Measurements from ENCODE around the gene ANKRD6. TPM values are rescaled to one million over a fixed set of nuclear protein-coding genes. Genes with fewer than 3 reads are reported as not detected.
"Not testable (repeated sequence)": the region's sequence is repeated elsewhere in the genome, so short reads cannot be mapped to it uniquely, and the experiment has no call there.

ANKRD6 gene
- 1 to 10 TPM; 3.9 to 4.7 TPM for total RNA-seq

DNA sequence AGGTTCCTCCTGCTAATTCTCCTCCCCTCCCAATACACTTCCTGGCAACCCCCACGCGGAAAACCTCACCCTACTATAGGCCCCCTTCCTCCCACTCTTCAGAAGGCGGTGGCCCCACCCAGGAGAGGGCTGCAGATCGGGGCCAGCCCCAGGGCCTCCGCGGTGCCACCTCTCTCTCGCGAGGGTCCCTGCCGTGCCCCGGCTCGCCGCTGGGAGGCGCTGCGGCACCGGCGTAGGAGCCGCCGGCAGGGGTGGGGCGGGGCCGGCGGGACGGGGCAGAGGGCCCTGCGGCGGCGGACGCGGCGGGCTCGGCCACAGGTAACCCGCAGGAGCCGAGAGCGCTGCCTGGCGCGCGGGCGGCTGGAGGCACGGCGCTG, at the start of gene ANKRD6:
Gene ANKRD6 (plus strand): TSS at position 278 of the 377 bp plus-strand sequence. CDS start 133,825 bp downstream, outside the sequence.
- CTCF ChIA-PET: interaction anchor here (0.7 to 2.6 kb wide), 12 partner anchors 11 to 206 kb away, joined by 3 to 16 read pairs (median 3); partner anchors contain the start of gene LYRM2
- POLR2A ChIA-PET: no interaction called here

DNA sequence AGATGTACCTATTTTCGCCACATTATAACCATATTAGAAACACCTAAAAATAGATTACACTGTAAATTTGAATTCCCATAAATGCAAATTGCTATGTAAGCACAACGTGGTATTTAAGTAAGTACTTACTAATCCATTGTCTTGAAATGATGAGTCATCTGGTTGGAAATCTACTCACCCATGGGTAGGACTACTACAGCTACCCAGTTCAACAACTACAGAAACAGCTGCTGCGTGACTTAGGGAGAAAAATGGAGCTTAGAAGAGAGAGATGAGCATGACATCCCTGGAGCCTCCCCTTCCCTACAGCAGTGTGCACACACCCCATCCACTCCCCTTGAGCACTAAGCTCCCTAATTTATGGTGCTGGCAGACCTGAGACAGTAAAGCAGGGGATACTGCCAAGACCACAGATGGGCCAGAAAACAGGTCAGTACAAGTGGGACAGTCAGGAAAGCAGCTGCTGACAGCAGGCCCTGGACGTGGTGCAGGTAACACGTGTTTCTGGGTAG, 47.7 kb upstream of the ANKRD6 start:
- POLR2A ChIA-PET: interaction anchor here (1.1 kb wide), 1 partner anchor 27 kb away, joined by 3 read pairs; no protein-coding TSS in a partner anchor
- CTCF ChIA-PET: no interaction called here

DNA sequence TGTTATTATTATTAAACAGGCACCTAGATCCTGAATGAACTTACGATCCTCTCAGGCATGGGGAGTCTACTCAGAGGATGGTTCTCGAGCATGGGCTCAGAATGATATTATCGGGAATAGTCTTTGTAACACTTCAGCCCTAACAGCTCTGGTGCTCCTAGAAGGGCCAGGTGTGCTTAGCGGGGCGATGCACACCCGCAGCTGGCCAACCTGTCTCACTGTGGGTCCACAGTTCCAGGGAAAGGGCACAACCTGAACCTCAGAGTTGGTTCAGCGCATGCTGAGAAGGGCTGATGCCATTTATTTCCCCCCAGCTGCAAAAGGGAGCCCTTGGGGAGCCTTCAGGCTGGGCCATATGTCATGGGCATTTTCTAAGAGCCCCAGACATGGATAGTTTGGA, 47.1 kb upstream of the ANKRD6 start:
- POLR2A ChIA-PET: interaction anchor here (1.1 kb wide), 1 partner anchor 27 kb away, joined by 3 read pairs; no protein-coding TSS in a partner anchor
- CTCF ChIA-PET: no interaction called here

DNA sequence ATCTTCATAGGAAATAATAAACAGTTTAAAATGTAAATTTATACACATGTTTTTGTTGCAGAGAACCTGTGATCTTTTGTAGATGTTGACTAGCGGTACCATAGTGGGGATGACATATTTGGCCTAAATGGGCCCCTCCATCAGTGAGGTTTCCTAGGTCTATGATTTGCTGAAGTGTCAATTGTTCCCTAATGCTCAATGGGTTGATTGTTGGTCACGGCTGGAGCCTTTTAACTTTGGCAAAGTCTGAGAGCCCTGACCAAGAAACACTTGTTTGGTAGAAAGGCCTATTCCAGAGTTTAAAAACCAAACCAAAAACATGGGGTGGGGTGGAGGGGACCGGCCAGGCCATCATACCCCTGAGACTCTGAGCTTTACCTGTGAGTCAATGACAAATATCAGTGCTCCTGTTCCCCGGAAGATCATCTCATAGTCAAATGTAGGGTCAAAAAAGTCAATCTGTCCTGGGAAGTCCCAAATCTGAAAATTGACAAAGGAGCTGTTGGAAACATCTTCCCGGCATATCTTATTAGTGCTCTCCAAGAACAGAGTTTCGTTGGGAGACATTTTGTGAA, 45.9 kb upstream of the ANKRD6 start:
- ChIA-PET CTCF (interaction anchor here (1.1 kb wide), 1 partner anchor 15 kb away, joined by 3 read pairs; no protein-coding TSS in a partner anchor), POLR2A (no interaction called here)

DNA sequence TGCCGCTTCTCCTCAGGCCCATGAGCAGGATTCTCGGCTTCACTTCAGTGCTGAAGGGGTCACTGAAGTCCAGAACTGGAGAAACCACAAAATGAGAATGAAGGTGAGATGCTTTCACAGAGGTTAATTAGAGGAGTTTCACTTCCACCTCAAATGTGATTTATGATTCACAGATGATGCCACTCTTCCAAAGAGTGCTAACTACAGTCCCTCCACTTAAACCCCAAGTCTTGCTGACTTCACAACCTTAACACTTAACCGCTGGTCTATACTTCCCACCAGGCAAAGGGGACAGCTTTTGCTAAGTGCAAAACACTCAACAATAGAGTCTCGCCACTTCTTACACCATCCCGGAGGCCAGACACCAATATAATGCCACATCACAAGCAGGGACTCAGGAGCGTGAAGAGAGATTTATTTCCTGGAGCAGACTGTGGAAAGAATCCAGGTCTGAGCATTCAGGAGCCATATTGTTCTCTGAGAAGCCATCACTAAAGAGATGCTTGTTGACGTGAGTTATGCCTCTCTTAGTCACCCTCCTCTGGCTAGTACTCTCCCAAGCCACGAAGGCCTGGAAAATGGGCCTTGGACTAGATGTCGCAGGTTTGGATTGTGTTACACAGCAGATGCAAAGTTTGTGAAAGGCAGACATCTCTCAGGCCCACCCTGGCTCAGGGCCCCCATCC, 45.3 kb upstream of the ANKRD6 start:
- ChIA-PET POLR2A (no interaction called here), CTCF (interaction anchor here (1.1 kb wide), 1 partner anchor 16 kb away, joined by 3 read pairs; no protein-coding TSS in a partner anchor)

DNA sequence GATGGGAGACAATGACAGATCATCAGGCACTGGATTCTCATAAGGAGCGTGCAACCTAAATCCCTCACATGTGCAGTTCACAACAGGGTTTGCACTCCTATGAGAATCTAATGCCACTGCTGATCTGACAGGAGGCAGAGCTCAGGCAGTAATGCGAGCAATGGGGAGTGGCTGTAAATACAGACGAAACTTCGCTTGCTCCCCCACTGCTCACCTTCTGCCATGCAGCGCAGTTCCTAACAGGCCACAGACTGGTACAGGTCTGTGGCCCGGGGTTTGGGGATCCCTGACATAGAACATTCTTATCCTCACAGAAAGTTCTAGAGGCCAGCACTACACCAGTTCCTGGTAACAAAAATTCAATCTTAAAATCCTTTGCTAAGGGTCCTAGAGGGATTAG, 44.1 kb upstream of the ANKRD6 start:
- POLR2A ChIA-PET: no interaction called here
- CTCF ChIA-PET: interaction anchor here (0.7 kb wide), 1 partner anchor 123 kb away, joined by 3 read pairs; no protein-coding TSS in a partner anchor

DNA sequence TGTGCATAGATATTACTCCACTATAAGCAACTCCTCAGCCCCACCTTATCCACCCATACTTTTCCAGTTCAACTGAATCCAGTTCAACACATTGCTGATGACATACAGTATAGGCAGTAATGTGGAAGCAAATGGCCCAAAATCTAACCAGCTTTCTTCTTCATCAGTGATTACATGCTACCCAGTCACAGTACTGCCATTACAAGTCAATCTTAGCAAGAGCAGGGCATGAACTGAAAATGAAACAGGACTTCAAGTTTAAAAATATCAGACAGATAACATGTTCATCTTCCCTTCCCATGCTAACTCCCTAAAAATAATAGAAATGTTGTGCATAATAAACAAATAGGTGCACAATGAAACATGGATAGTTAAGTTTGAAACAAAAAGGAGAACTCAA, 40.1 kb upstream of the ANKRD6 start:
- CTCF ChIA-PET: no interaction called here
- POLR2A ChIA-PET: no interaction called here

DNA sequence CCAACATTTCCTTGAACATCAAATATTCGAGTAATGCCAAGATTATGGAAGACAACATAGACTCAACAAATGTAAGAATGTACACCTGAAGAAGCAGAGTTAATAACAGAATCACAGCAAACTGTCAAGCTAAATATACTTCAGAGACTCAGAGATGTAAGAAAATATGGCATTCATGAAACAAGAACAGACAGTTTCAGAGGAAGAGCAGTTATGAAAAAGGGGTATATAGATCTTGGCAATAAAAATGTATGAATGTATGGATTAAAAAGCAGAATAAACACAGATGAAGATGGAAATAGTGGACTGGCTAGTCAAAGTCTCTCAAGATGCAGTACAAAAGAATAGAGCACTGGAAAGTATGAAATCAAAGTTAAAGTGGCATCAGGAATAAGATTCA, 39.3 kb upstream of the ANKRD6 start:
- ChIA-PET CTCF (no interaction called here), POLR2A (no interaction called here)

DNA sequence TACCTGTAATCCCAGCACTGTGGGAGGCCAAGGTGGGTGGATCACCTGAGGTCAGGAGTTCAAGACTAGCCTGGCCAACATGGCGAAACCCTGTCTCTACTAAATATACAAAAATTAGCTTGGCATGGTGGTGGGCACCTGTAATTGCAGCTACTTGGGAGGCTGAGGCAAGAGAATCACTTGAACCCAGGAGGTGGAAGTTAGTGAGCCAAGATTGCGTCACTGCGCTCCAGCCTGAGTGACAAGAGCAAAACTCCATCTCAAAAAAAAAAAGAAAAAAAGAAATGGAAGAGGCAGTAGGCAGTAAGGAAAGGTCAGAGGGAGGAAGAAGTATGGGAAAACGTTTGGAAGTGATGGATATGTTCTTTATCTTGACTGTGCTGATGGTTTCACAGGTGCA, 35.1 kb upstream of the ANKRD6 start:
- CTCF ChIA-PET, POLR2A ChIA-PET: not testable (repeated sequence)

DNA sequence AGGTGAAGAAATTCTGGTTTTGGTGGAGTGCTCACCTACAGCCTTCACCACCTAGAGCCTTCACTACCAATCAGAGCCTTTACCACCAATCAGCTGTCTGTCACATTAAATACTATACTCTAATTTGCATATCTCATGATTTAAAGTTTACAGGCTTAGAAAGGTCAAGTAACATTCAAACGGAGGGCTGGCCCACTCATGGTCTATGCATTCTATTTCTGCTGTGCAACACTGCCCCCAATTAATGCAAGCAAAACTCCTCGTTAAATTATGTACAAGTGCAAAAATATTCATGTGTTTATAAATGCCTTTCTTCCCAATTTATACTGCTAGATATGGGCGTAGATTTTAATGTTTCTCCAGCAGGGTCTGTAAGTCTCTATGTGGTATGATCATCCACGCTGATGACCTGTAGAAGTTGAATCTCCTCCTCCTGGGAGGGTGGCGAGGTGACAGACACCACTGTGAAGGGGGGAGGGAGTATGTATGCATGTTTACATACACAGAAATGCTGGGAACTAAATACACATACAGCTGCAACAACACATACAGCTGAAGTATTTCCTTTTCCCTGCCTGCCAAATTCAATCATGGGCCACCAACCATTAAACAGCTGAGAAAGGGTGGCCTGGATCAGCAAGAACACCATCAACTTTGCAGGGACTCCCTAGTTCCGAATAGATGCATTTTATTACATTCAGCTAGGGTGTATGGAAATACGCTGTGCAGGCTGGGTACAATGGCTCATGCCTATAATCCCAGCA, 34.0 kb upstream of the ANKRD6 start:
- POLR2A ChIA-PET: no interaction called here
- CTCF ChIA-PET: no interaction called here

DNA sequence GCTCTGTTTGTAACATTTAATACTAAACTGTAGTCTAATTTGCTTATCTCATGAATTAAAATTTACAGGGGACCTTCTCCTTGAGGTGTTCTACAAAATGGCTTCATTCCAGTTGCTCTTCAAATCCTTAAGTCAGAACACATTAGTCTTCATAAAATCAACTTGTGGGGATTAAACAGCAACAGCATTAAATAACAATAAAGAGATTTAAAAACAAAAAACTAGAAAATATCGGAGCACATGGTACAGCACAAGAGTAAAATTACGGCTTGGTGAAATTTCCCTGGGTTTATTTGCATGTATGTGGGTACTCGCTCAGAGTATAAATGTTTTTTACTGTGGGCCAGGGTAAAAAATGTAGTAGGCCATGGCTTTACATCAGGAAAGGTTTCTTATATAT, 32.9 kb upstream of the ANKRD6 start:
- ChIA-PET POLR2A (no interaction called here), CTCF (no interaction called here)

DNA sequence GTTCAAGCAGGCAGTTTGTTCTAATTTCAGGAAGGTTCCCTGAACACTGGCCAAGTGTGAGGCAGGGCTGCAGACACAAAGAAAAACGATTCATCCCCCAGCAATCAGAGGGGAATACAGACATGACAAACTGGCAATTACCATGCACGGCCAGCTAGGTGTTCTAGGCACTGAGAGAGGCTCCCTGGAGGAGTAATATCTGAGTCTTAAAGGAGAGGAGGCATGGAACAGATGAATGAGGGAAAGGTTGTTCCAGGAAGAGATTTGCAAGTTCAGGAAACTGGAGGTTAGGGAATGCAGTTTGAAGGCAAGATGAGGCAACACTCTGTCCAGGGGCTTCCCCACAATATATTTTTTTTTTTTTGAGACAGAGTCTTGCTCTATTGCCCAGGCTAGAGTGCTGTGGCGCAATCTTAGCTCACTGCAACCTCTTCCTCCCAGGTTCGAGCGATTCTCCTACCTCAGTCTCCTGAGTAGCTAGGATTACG, 32.0 kb upstream of the ANKRD6 start:
- POLR2A ChIA-PET: no interaction called here
- CTCF ChIA-PET: no interaction called here

DNA sequence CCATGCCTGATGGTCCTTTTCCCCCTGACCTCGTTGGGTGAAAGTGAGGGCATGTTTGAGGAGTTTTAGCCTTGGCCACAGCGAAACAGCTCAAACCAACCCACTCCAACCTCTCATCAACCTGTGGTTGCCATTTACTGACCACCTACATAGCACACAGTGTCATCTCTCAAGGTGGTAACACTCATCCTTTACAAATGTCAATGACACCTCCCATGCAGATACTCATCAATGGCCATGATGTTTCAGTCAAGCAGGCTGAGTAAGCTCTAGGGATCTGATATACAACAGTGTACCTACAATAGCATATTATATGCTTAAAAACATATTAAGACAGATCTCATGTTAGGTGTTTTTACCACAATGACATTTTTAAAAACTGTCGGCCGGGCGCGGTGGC, 30.2 kb upstream of the ANKRD6 start:
- CTCF ChIA-PET: no interaction called here
- POLR2A ChIA-PET: no interaction called here

DNA sequence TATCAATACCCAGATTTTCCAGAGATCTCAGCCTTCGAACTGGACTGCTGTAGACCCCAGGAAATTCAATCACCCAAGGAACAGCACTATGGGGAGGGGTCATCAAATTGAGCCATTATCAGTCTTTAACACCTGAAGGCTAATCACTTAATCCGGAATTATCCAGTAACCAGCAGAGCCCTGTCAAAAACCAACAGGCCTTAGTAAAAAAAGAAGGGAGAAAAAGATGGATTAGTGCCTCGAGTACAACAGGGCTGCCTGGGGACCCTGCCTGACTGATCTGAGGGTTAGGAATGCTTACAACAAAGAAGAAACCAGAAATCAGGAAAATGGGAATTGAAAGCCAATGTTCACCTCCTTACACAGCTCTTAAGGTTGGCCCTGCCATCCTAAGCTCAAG, 28.4 kb upstream of the ANKRD6 start:
- POLR2A ChIA-PET: no interaction called here
- CTCF ChIA-PET: no interaction called here

DNA sequence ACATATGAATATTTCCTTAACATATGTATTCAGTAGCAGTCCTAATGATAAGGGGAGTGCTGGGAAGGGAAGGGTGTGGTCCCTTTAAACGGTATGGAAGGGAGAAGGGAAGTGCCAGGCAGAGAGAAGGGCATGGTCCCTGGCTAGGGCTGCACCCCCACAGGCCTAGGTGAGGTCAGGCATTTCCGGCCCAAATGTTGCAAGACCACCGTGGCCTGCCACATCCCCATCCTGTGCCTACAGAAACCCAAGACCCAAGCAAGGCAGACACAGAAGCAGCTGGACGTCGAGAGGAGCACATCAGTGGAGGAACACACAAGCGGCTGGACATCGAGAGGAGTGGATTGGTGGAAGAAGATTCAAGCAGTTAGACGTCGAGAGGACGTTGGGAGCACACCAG, 26.8 kb upstream of the ANKRD6 start:
- POLR2A ChIA-PET: no interaction called here
- CTCF ChIA-PET: no interaction called here

DNA sequence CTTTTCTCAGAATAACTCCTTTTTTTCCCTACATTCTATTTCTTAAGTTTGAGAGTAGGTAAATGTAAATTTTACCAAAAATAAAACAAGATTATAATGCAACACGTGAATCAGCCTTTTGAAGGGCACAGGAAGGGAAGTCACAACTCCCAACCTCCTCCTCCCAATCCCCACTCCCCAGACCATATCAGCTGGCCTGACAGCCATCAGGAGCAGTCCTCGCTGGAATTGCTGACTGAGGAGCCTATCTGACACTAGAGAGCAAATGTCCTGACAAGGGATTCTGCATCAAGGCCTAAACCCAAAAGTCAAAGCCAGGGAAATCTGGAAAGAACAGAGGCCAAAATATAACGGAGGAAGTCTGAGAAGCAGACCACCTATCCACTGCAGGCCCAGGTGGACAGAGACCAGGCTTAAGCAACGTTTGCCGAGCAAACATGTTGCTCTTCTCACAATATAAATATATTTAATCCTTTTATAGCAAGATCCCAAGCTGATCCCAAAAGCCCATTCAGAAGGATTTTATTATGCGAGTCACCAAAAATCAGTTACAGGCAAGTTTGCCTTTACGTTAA, 23.4 kb upstream of the ANKRD6 start:
- ChIA-PET POLR2A (no interaction called here), CTCF (interaction anchor here (2.6 kb wide), 1 partner anchor 37 kb away, joined by 14 read pairs; no protein-coding TSS in a partner anchor)

DNA sequence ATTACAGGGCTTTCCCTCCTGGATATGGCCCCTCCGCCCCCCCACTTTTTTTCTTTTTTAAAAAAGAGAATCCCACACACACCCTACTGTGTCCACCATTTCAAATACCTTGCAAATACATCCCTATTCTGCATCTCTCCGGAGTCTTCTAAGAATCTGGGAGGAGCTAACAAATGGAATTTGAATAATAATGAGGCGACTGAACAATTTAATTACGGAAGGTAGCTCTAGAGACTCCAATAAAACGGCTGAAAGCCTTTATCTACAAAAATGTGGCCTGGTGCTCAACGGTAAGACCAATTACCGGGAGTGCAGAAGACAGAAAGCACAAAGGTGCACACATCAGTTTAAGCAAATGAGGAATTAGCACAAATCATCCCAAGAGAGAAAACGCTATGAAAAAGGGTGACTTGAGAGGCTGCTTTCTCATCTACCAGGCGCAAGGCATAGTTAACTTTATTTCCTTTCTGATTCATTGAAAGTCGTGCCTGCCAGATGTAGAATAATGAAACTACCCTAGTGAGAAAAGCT, 22.7 kb upstream of the ANKRD6 start:
- CTCF ChIA-PET: interaction anchor here (2.6 kb wide), 1 partner anchor 38 kb away, joined by 14 read pairs; no protein-coding TSS in a partner anchor
- POLR2A ChIA-PET: interaction anchor here (0.6 to 1.8 kb wide), 2 partner anchors 18 to 57 kb away, joined by 3 to 4 read pairs; no protein-coding TSS in a partner anchor

DNA sequence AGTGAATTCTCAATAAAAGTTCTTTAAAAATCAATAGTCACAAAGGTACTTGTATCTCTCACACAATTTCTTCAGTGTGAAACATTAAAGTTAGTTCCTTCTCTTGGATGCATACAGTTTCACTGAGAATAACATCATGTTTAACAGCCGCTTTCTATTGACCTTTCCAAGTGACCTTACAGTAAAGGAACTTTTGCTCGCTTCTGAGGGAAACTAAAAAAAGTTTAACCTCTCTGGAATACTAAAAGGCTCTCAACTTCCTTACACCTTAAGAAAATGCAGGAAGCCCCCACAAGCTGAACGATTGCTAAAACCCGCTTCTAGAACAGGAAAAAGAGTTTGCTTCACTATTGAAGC, 22.2 kb upstream of the ANKRD6 start:
- ChIA-PET POLR2A (interaction anchor here (0.6 to 1.8 kb wide), 3 partner anchors 19 to 230 kb away, joined by 3 to 4 read pairs (median 4); no protein-coding TSS in a partner anchor), CTCF (interaction anchor here (0.6 to 2.6 kb wide), 2 partner anchors 38 to 60 kb away, joined by 7 to 14 read pairs; no protein-coding TSS in a partner anchor)

Measured in activated CD8-positive, alpha-beta memory T cell treated with anti-CD3 and anti-CD28 coated beads for 36 hours (primary cell).